ENCODE results near the gene USP22. TPM values are rescaled to one million over a fixed set of nuclear protein-coding genes. Genes with fewer than 3 reads are reported as not detected.

Gene USP22
- total and polyA plus RNA-seq, 2 of the 13 experiments (the other 11 are each of a cell fraction or from before 2014, with no cell fraction given), result 98.0 to 130 TPM

GRCh38 chr17:20997711-20998570, 44.9 kb downstream of the USP22 start (continued):
- no peak for TF ChIP-seq MTA1 (CRISPR knock-in tag; IDR thresholded peaks at IDR 0.05; ENCODE audit: borderline replicate concordance)
- TF ChIP-seq ZNF687 (CRISPR knock-in tag; IDR thresholded peaks at IDR 0.05), result peak; percentile 31
- peak in 1 of 2 experiments; percentile 38; a peak in 1 of 4 replicates for TF ChIP-seq POLR2A (IDR thresholded peaks at IDR 0.05; ENCODE audit: insufficient read depth in 1 of 2, low read depth in 2 of 2, low read length in 2 of 2)
- 0 out of 2 replicates have a peak, but pooled peaks have one; percentile 12 for TF ChIP-seq ZC3H13 (CRISPR knock-in tag; IDR thresholded peaks at IDR 0.05)
- TF ChIP-seq ZNF782 (CRISPR knock-in tag; IDR thresholded peaks at IDR 0.05; ENCODE audit: borderline replicate concordance), result no peak
- TF ChIP-seq PCBP2 (optimal IDR thresholded peaks at IDR 0.05; ENCODE audit: low read depth, low read length, poor library complexity, severe bottlenecking), result no peak
- TF ChIP-seq TBP (CRISPR knock-in tag; IDR thresholded peaks at IDR 0.05), result no peak
- no peak for TF ChIP-seq FLYWCH1 (CRISPR knock-in tag; IDR thresholded peaks at IDR 0.05)
- no peak for TF ChIP-seq ZNF841 (CRISPR knock-in tag; IDR thresholded peaks at IDR 0.05; ENCODE audit: borderline replicate concordance)
- no peak for TF ChIP-seq ZIK1 (CRISPR knock-in tag; IDR thresholded peaks at IDR 0.05; ENCODE audit: borderline replicate concordance, low read depth)
- TF ChIP-seq FOXK1 (CRISPR knock-in tag; IDR thresholded peaks at IDR 0.05; ENCODE audit: borderline replicate concordance, low read depth), result no peak
